ENCODE results near the gene SENP2. TPM values are rescaled to one million over a fixed set of nuclear protein-coding genes. Genes with fewer than 3 reads are reported as not detected.

Gene SENP2
- polyA plus RNA-seq, 3 donors: 42.4 to 57.0 (median 46.9) TPM

DNA sequence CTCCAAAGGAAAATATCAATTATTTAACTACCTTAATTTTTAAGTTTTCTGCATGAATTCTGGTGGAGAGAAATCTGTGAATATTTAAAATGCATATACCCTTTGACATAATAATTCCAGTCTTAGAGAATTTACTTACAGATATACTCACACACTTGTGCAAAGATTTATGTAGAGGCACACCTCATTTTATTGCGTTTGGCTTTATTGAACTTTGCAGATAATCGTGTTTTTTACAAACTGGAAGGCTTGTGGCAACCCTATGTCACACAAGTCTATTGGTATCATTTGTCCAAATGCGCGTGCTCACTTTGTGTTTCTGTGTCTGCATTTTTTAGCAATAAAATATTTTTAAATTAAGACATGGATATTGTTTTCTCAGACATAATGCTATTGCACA lies 81.5 kb downstream of the SENP2 start:
- no peak for DNase-seq (ENCODE audit: low read depth in 3 of 3, low spot score in 2 of 3)

DNA sequence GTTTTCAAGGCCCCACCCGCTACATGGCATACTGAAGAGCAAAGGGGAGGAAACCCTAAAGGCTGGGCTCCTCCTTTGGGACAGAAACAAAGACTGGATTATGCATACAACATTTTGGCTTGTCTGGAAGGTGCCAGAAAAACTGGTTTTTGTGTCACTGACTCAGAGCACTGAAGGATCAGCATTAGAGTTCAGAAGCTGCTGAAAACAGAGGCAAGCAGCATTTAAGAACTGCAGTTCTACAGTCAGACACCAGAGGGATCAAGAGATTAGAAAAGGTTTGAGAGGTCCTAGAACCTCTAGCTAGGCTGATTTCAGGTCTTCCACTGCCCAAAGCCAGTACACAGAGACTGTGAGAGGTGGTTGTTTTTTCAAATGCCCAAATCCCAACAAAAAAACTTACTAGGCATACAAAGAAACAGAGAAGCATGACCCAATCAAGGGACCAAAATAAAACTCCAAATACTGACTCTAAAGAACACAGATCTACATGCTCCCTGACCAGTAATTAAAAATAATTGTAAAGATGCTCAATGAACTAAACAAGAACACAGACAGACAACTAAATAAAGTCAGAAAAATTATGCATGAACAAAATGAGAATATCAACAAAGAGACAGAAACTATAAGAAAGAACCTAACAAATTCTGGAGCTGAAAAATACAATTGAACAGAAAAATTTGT lies 91.2 kb downstream of the SENP2 start:
- peak; percentile 25 to 31 (median 30) for DNase-seq (ENCODE audit: low read depth in 3 of 3, low spot score in 2 of 3)

DNA sequence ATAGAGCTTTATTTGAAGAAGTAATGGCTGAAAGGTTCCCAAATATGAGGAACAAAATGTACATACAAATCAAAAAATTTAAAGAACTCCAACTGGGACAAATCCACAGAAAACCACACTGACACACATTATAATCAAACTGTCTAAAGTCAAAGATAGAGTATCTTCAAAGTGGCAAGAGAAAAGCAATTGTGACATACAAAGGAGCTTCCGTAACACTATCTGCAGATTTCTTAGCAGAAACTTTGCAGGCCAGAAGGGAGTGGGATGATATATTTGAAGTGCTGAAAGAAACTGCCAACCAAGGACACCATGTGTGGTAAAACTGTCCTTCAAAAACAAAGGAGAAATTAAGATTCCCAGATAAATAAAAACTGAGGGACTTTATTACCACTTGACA lies 91.9 kb downstream of the SENP2 start:
- no peak for DNase-seq (ENCODE audit: low read depth in 3 of 3, low spot score in 2 of 3)

DNA sequence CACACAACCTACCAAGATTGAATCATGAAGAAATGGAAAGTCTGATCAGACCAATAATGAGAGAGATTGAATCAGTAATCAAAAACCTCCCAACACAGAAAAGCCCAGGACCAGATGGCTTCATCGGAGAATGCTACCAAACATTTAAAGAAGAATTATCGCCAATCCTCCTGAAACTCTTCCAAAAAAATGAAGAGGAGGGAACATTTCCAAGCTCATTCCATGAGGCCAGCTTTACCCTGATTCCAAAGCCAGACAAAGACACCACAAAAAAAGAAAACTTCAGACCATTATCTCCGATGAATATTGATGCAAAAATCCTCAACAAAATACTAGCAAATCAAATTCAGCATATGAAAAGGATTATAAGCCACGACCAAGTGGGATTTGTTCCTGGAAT lies 94.1 kb downstream of the SENP2 start:
- no peak for DNase-seq (ENCODE audit: low read depth in 3 of 3, low spot score in 2 of 3)

Other genes with a start within 250 kb of the SENP2 start
- gene MAP3K13, start 223.2 kb upstream of the SENP2 start, polyA plus RNA-seq (ENCODE audit: insufficient read length in 3 of 3): 10 to 100 TPM; 48.0 to 51.2 (median 48.9) TPM
- 10 to 100 TPM; 30.3 to 31.6 (median 31.3) TPM for gene TMEM41A, start 87.3 kb upstream of the SENP2 start, polyA plus RNA-seq (ENCODE audit: insufficient read length in 3 of 3)
- gene LIPH, start 33.7 kb upstream of the SENP2 start, polyA plus RNA-seq (ENCODE audit: insufficient read length in 3 of 3): 1 to 10 TPM in 2 of 3 donors, under 1 TPM in 1; 0.98 to 1.8 (median 1.5) TPM
- gene IGF2BP2, start 238.7 kb downstream of the SENP2 start, polyA plus RNA-seq (ENCODE audit: insufficient read length in 3 of 3): 10 to 100 TPM; 82.4 to 86.8 (median 83.7) TPM

Data from right renal cortex interstitium (tissue), 3 donors.